ENCODE measurements around the gene SCGB2B2.

The SCGB2B2 gene

DNA sequence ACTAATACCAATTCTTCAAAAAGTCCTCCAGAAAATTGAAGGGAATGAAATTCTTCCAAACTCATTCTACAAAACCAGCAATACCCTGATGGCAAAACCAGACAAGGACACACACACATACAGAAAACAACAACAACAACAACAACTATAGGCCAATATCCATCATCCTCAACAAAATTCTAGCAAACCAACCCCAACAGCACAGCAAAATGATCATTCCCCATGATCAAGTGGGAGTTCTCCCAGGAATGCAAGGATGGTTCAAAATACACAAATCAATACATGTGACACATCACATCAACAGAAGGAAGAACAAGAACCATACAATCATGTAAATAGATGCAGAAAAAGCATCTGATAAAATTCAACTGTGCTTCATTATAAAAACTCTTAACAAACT, 38.4 kb upstream of the SCGB2B2 start:
- Histone ChIP-seq H2AFZ (ENCODE audit: low read depth, low read length, severe bottlenecking) (no peak overlapping the region), H3K27me3 (ENCODE audit: low read length) (no peaks in the 10 kb centered on the region), H3K27ac (ENCODE audit: low read depth, low read length) (no peak overlapping the region), H3K9me3 (ENCODE audit: insufficient read depth, low read length) (peaks cover 16% of the 10 kb centered on the region; the same call in 1 of the 2 replicates), H3K79me2 (ENCODE audit: insufficient read depth, low read length) (no peaks in the 10 kb centered on the region), H3K9me2 (replicated peaks; ENCODE audit: insufficient read depth, low read length) (no peaks in the 10 kb centered on the region), H3K4me3 (ENCODE audit: insufficient read depth, low read length, poor library complexity, severe bottlenecking) (no peak overlapping the region), H3F3A (ENCODE audit: insufficient read depth) (no peaks in the 10 kb centered on the region), H3K36me3 (ENCODE audit: low read length) (no peaks in the 10 kb centered on the region), H3K4me2 (ENCODE audit: low read depth, low read length, poor library complexity, severe bottlenecking) (no peak overlapping the region), H4K20me1 (ENCODE audit: low read depth, low read length) (no peaks in the 10 kb centered on the region), H3K9ac (ENCODE audit: low read length) (no peak overlapping the region)
- no peak for TF ChIP-seq EZH2phosphoT487 (conservative IDR thresholded peaks at IDR 0.05; ENCODE audit: low read length)
- TF ChIP-seq, protein P1, sequence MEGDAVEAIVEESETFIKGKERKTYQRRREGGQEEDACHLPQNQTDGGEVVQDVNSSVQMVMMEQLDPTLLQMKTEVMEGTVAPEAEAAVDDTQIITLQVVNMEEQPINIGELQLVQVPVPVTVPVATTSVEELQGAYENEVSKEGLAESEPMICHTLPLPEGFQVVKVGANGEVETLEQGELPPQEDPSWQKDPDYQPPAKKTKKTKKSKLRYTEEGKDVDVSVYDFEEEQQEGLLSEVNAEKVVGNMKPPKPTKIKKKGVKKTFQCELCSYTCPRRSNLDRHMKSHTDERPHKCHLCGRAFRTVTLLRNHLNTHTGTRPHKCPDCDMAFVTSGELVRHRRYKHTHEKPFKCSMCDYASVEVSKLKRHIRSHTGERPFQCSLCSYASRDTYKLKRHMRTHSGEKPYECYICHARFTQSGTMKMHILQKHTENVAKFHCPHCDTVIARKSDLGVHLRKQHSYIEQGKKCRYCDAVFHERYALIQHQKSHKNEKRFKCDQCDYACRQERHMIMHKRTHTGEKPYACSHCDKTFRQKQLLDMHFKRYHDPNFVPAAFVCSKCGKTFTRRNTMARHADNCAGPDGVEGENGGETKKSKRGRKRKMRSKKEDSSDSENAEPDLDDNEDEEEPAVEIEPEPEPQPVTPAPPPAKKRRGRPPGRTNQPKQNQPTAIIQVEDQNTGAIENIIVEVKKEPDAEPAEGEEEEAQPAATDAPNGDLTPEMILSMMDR (IDR thresholded peaks at IDR 0.05; ENCODE audit: insufficient read depth, low read length, poor library complexity, severe bottlenecking): no peak

- H3F3A ChIP-seq (ENCODE audit: insufficient read depth): no peaks in the 10 kb centered on the region
- no peak overlapping the region for H3K4me3 ChIP-seq (ENCODE audit: insufficient read depth, low read length, poor library complexity, severe bottlenecking)
- H2AFZ ChIP-seq (ENCODE audit: low read depth, low read length, severe bottlenecking): no peak overlapping the region
These were observed 36.3 kb upstream of the SCGB2B2 start for GRCh38 chr19:34713262-34713637.

DNA sequence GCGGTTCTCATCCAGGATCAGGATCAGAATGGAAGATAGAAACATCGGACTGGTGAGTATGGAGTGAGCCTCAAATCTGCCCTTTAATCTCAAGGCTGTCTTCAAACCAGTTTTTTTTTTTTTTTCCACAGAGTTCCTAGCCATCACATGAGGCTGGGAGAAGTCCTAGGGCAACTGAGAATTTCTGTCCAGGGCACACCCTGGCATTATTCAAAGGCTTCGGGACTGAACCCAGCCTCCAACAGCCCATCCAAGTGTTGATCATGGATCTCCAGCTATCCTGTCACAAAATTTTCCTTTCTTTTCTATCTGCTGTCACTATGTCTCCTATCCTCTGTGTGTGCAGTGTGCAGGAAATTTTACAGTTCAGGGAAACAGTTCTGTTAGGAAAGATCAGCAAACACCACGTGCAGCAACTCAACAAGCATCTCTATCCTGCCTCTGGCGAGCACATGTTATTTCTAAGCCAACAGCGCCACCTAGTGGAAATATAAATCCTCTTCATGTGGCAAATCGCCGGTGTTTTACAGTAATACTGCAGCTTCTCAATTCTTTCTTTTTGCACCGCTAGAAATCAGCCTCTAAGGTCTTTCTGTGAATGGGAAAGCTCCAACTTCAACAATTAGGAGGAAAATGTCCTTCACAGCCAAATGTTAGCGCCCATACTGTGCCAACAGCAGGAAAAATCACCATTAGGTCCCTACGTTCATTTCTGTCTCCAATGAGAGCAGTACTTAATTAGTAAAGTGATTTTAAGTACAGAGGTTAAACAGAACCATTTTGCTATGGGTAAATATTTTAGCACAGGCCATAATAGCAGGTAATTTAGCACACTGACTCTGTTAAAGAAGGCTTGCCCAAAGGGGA, 35.7 kb upstream of the SCGB2B2 start:
- H3K36me3 ChIP-seq (ENCODE audit: low read length): no peaks in the 10 kb centered on the region
- no peaks in the 10 kb centered on the region for H3K27me3 ChIP-seq (ENCODE audit: low read length)
- H3F3A ChIP-seq (ENCODE audit: insufficient read depth): no peaks in the 10 kb centered on the region
- no peak overlapping the region for H3K9ac ChIP-seq (ENCODE audit: low read length)
- H3K4me3 ChIP-seq (ENCODE audit: insufficient read depth, low read length, poor library complexity, severe bottlenecking): no peak overlapping the region
- peaks cover 16% of the 10 kb centered on the region; the same call in 1 of the 2 replicates for H3K9me3 ChIP-seq (ENCODE audit: insufficient read depth, low read length)
- H3K9me2 ChIP-seq (replicated peaks; ENCODE audit: insufficient read depth, low read length): no peaks in the 10 kb centered on the region
- TF ChIP-seq EZH2phosphoT487 (conservative IDR thresholded peaks at IDR 0.05; ENCODE audit: low read length): no peak
- TF ChIP-seq, protein P1 (IDR thresholded peaks at IDR 0.05; ENCODE audit: insufficient read depth, low read length, poor library complexity, severe bottlenecking): no peak
- no peaks in the 10 kb centered on the region for H4K20me1 ChIP-seq (ENCODE audit: low read depth, low read length)
- H3K4me2 ChIP-seq (ENCODE audit: low read depth, low read length, poor library complexity, severe bottlenecking): no peak overlapping the region
- H3K79me2 ChIP-seq (ENCODE audit: insufficient read depth, low read length): no peaks in the 10 kb centered on the region
- no peak overlapping the region for H2AFZ ChIP-seq (ENCODE audit: low read depth, low read length, severe bottlenecking)
- H3K27ac ChIP-seq (ENCODE audit: low read depth, low read length): no peak overlapping the region

More at GRCh38 chr19:34713262-34713637, 36.3 kb upstream of the SCGB2B2 start:
- Histone ChIP-seq H3K9ac (ENCODE audit: low read length) (no peak overlapping the region), H3K9me2 (replicated peaks; ENCODE audit: insufficient read depth, low read length) (no peaks in the 10 kb centered on the region), H3K36me3 (ENCODE audit: low read length) (no peaks in the 10 kb centered on the region), H4K20me1 (ENCODE audit: low read depth, low read length) (no peaks in the 10 kb centered on the region), H3K9me3 (ENCODE audit: insufficient read depth, low read length) (peaks cover 16% of the 10 kb centered on the region; the same call in 1 of the 2 replicates), H3K27ac (ENCODE audit: low read depth, low read length) (no peak overlapping the region), H3K27me3 (ENCODE audit: low read length) (no peaks in the 10 kb centered on the region), H3K4me2 (ENCODE audit: low read depth, low read length, poor library complexity, severe bottlenecking) (no peak overlapping the region), H3K79me2 (ENCODE audit: insufficient read depth, low read length) (no peaks in the 10 kb centered on the region)
- TF ChIP-seq EZH2phosphoT487 (conservative IDR thresholded peaks at IDR 0.05; ENCODE audit: low read length): no peak
- TF ChIP-seq, protein P1 (IDR thresholded peaks at IDR 0.05; ENCODE audit: insufficient read depth, low read length, poor library complexity, severe bottlenecking): no peak
